CD4-positive, alpha-beta T cell (primary cell): ENCODE results near the gene NID2. TPM values are rescaled to one million over a fixed set of nuclear protein-coding genes. Genes with fewer than 3 reads are reported as not detected.

Source experiments
- ATAC-seq: fragments of 200-7000 bp; cut with Tn5 transposase; one replicate; pipeline ENCODE4 v1.10.0; 2022; ENCODE audit warnings: mild to moderate bottlenecking; ENCODE audit not compliant: poor library complexity
- CTCF ChIA-PET: fragments of 350-600 bp; sonication (Branson Sonifier 250); formaldehyde crosslinking; loops from one replicate; lab custom pipeline; 2021; ENCODE audit warnings: antibody characterized with exemption, inconsistent platforms; lab: Charles Lee
- POLR2A ChIA-PET: fragments of 350-600 bp; sonication (Branson Sonifier 250); formaldehyde crosslinking; loops from one replicate; lab custom pipeline; 2021; ENCODE audit warnings: antibody characterized with exemption, inconsistent platforms; lab: Charles Lee
- DNase-seq, 14 experiments: peaks; one replicate each; pipeline ENCODE4 v3.0.0-alpha.2; 2013 to 2020; ENCODE audit warnings: mixed read lengths in 2 of 14
- H3K27ac ChIP-seq, 2 donors: one replicate each; pipeline versions ENCODE4 v1.5.1 to v1.7.0; 2013; ENCODE audit warnings: low read length in 2 of 2, low read depth in 1 of 2, mild to moderate bottlenecking in 1 of 2
- H3K27me3 ChIP-seq, 2 experiments: 1 replicate in 1 of 2; 2 replicates in 1 of 2; pipeline versions ENCODE4 v1.6.1 to v1.7.0; 2013; ENCODE audit warnings: low read length in 2 of 2, control low read depth in 1 of 2, mild to moderate bottlenecking in 1 of 2, moderate library complexity in 1 of 2; ENCODE audit not compliant: insufficient read depth in 2 of 2, control insufficient read depth in 1 of 2
- H3K36me3 ChIP-seq: one replicate; pipeline ENCODE4 v1.6.1; 2013; ENCODE audit warnings: low read length, control low read depth; ENCODE audit not compliant: insufficient read depth
- H3K4me1 ChIP-seq: one replicate; pipeline ENCODE4 v1.6.1; 2013; ENCODE audit warnings: low read length, control low read depth; ENCODE audit not compliant: insufficient read depth
- H3K4me3 ChIP-seq: one replicate; pipeline ENCODE4 v1.5.1; 2013; ENCODE audit warnings: mild to moderate bottlenecking, low read length, moderate library complexity
- H3K9me3 ChIP-seq, 2 experiments: 1 replicate in 1 of 2; 2 replicates in 1 of 2; pipeline versions ENCODE4 v1.6.1 to v1.7.0; 2013; ENCODE audit warnings: low read length in 2 of 2, mild to moderate bottlenecking in 2 of 2, control low read depth in 1 of 2, moderate library complexity in 1 of 2; ENCODE audit not compliant: control insufficient read depth in 1 of 2, insufficient read depth in 1 of 2
- H3K27ac Mint-ChIP-seq: one replicate; pipeline ENCODE4 v1.8.0; 2020; ENCODE audit warnings: mixed read lengths
- H3K27me3 Mint-ChIP-seq: one replicate; pipeline ENCODE4 v1.8.0; 2021; ENCODE audit warnings: mixed read lengths
- H3K36me3 Mint-ChIP-seq: one replicate; pipeline ENCODE4 v1.8.0; 2021; ENCODE audit warnings: low read depth, mixed read lengths
- H3K4me1 Mint-ChIP-seq: one replicate; pipeline ENCODE4 v1.8.0; 2021; ENCODE audit warnings: low read depth, mixed read lengths
- H3K4me3 Mint-ChIP-seq: one replicate; pipeline ENCODE4 v1.8.0; 2020; ENCODE audit warnings: mild to moderate bottlenecking, mixed read lengths
- H3K9me3 Mint-ChIP-seq: one replicate; pipeline ENCODE4 v1.8.0; 2020; ENCODE audit warnings: mixed read lengths
- intact Hi-C, 2 experiments: fragments of 100-400 bp; cut with DNase I in 1 of 2; cut with micrococcal nuclease in 1 of 2; formaldehyde crosslinking; loops; one replicate each; pipeline versions ENCODE4 v1.15.1 to v1.9.0; 2023 to 2025; cut with DNase I, micrococcal nuclease
- total RNA-seq, 174 experiments: library from RNA in 2 of 174; stranded (reverse) in 2 of 174; gene quantifications; one replicate each; pipeline ENCODE4 v1.2.3 and lab custom pipeline; 2021 to 2026
- TF ChIP-seq, protein P1 (sequence below): fragments of 200-600 bp; IDR thresholded peaks from one replicate; pipeline ENCODE4 v1.8.0; 2022; ENCODE audit warnings: antibody characterized with exemption, mild to moderate bottlenecking

The NID2 gene
- total RNA-seq, 2 experiments from 2014 or later = 0.19 TPM; not detected in 1

DNA sequence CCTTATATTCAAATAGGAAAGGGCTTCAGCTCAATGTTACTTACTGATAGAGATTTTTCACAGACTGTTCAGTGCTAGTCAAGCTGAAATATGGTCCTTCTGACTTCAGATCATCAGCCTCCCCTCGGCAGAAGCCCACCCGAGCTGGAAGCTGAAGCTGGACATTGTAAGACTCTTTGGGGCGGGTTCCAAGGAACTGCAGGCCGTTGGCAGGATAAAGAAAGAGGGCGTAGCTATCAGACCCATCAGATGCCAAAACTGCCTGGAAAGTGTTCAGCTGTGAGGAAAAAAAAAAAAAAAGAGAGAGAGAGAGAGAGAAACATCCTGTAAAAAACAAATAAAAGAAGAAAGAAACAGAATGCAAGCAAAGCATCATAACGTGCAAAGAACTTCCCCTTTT lies 8.8 kb downstream of the NID2 start:
- no peak overlapping the region for H3K27ac ChIP-seq
- Mint-ChIP-seq H3K36me3 (no peaks in the 10 kb centered on the region), H3K4me1 (no peaks in the 10 kb centered on the region), H3K9me3 (no peaks in the 10 kb centered on the region), H3K27ac (no peak overlapping the region), H3K27me3 (peaks cover 8% of the 10 kb centered on the region), H3K4me3 (no peak overlapping the region)
- intact Hi-C loops = no loop called here
- ATAC-seq (no peak), DNase-seq (no peak)
- H3K9me3 ChIP-seq = no peaks in the 10 kb centered on the region
- ChIA-PET CTCF (no interaction called here), POLR2A (no interaction called here)
- H3K36me3 ChIP-seq = no peaks in the 10 kb centered on the region
- peaks cover 0 to 2% of the 10 kb centered on the region in 2 experiments for H3K27me3 ChIP-seq
- H3K4me1 ChIP-seq = no peaks in the 10 kb centered on the region
- no peak overlapping the region for H3K4me3 ChIP-seq
- TF ChIP-seq, protein P1, sequence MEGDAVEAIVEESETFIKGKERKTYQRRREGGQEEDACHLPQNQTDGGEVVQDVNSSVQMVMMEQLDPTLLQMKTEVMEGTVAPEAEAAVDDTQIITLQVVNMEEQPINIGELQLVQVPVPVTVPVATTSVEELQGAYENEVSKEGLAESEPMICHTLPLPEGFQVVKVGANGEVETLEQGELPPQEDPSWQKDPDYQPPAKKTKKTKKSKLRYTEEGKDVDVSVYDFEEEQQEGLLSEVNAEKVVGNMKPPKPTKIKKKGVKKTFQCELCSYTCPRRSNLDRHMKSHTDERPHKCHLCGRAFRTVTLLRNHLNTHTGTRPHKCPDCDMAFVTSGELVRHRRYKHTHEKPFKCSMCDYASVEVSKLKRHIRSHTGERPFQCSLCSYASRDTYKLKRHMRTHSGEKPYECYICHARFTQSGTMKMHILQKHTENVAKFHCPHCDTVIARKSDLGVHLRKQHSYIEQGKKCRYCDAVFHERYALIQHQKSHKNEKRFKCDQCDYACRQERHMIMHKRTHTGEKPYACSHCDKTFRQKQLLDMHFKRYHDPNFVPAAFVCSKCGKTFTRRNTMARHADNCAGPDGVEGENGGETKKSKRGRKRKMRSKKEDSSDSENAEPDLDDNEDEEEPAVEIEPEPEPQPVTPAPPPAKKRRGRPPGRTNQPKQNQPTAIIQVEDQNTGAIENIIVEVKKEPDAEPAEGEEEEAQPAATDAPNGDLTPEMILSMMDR = no peak

DNA sequence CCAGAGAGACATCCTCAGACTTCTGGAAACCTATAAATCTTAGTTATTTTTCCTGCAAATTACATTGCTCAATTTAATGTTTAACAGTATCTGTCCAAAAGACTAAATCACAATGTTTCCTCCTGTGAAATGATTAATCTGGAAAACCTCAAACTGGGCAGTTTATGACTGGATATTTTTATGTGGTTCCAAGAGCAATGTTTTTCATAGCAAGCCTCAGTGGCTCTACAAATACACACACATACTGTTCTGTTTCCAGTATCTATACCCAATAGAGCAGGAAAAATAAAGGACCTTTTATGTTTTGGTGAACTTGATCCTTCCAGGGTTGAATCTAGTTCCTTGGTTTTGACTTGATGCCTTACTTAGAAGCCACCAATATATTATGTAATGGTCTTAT lies 9.2 kb downstream of the NID2 start:
- Histone ChIP-seq H3K36me3 (no peaks in the 10 kb centered on the region), H3K4me1 (no peaks in the 10 kb centered on the region), H3K4me3 (no peak overlapping the region), H3K27ac (no peak overlapping the region), H3K9me3 (no peaks in the 10 kb centered on the region), H3K27me3 (peaks cover 0 to 2% of the 10 kb centered on the region in 2 experiments)
- Mint-ChIP-seq H3K36me3 (no peaks in the 10 kb centered on the region), H3K4me3 (no peak overlapping the region), H3K4me1 (no peaks in the 10 kb centered on the region), H3K9me3 (no peaks in the 10 kb centered on the region), H3K27ac (no peak overlapping the region), H3K27me3 (peaks cover 12% of the 10 kb centered on the region)
- TF ChIP-seq, protein P1 = no peak
- no peak for DNase-seq
- CTCF ChIA-PET = no interaction called here
- no peak for ATAC-seq
- intact Hi-C loops = no loop called here
- POLR2A ChIA-PET = no interaction called here

DNA sequence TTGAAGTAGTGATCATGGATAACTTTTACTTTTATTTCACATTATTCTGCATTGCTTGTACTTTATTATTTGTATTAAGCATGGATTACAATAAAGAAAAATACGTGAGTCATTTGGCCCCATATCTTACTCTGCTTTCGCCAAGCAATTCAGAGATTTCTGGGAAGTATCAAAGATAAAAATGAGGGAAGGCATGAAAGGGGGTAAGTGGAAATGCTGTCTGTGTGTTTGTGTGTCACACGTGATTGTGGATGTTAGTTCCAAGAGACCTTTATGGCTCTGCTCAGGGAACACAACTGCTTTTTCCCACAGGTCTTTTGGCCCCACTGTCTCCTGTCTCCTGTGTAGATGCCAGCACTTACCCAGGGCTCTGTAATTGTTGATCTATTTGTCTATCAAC lies 10.5 kb downstream of the NID2 start:
- TF ChIP-seq, protein P1 = no peak
- Histone ChIP-seq H3K4me3 (no peak overlapping the region), H3K27ac (no peak overlapping the region), H3K9me3 (no peaks in the 10 kb centered on the region), H3K4me1 (no peaks in the 10 kb centered on the region), H3K27me3 (peaks cover 2 to 7% of the 10 kb centered on the region in 2 experiments), H3K36me3 (no peaks in the 10 kb centered on the region)
- H3K27me3 Mint-ChIP-seq = peaks cover 14% of the 10 kb centered on the region
- DNase-seq (no peak), ATAC-seq (no peak)
- H3K27ac Mint-ChIP-seq = no peak overlapping the region
- intact Hi-C loops = no loop called here
- ChIA-PET CTCF (no interaction called here), POLR2A (no interaction called here)
- no peaks in the 10 kb centered on the region for H3K36me3 Mint-ChIP-seq
- H3K4me3 Mint-ChIP-seq = no peak overlapping the region
- H3K4me1 Mint-ChIP-seq = no peaks in the 10 kb centered on the region
- no peaks in the 10 kb centered on the region for H3K9me3 Mint-ChIP-seq
